ENCODE data around the gene F13B.
A peak's percentile ranks its signal among the peaks of the same experiment; 100 is the strongest.

The F13B gene

DNA sequence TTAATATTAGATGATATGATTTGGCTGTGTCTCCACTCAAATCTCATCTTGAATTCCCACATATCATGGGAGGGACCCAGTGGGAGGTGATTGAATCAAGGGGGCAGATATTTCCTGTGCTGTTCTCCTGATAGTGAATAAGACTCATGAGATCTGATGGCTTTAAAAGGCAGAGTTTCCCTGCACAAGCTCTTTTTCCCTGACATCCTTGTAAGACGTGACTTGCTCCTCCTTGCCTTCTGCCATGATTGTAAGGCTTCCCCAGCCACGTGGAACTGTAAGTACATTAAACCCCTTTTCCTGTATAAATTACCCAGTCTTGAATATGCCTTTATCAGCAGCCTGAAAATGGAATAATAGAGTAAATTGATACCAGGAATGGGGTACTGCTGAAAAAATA is 13.3 kb upstream of the F13B start:
- TF ChIP-seq, protein P1, sequence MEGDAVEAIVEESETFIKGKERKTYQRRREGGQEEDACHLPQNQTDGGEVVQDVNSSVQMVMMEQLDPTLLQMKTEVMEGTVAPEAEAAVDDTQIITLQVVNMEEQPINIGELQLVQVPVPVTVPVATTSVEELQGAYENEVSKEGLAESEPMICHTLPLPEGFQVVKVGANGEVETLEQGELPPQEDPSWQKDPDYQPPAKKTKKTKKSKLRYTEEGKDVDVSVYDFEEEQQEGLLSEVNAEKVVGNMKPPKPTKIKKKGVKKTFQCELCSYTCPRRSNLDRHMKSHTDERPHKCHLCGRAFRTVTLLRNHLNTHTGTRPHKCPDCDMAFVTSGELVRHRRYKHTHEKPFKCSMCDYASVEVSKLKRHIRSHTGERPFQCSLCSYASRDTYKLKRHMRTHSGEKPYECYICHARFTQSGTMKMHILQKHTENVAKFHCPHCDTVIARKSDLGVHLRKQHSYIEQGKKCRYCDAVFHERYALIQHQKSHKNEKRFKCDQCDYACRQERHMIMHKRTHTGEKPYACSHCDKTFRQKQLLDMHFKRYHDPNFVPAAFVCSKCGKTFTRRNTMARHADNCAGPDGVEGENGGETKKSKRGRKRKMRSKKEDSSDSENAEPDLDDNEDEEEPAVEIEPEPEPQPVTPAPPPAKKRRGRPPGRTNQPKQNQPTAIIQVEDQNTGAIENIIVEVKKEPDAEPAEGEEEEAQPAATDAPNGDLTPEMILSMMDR (conservative IDR thresholded peaks at IDR 0.05; ENCODE audit: low read depth, low read length): no peak
- DNase-seq (ENCODE audit: low read depth): no peak
- H3K4me3 ChIP-seq (ENCODE audit: low read depth, low read length): no peak overlapping the region

DNA sequence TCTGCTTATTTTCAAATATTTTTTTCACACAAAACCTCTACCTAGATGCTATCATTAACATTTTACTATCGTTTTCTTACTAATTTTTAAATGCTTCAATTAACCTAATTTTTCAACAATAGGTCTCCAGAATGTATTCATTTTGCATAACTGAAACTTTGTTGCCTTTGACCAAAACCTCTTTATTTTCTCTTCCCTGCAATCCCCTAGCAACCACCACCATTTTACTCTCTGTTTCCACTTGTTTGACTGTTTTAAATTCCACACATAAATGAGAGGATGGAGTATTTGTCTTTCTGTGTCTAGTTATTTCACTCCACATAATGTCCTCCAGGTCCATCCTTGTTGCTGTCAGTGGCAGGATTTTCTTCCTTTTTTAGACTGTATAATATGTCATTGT is 9.5 kb upstream of the F13B start:
- no peak for DNase-seq (ENCODE audit: low read depth)
- H3K4me3 ChIP-seq (ENCODE audit: low read depth, low read length): no peak overlapping the region
- TF ChIP-seq, protein P1 (conservative IDR thresholded peaks at IDR 0.05; ENCODE audit: low read depth, low read length): no peak

DNA sequence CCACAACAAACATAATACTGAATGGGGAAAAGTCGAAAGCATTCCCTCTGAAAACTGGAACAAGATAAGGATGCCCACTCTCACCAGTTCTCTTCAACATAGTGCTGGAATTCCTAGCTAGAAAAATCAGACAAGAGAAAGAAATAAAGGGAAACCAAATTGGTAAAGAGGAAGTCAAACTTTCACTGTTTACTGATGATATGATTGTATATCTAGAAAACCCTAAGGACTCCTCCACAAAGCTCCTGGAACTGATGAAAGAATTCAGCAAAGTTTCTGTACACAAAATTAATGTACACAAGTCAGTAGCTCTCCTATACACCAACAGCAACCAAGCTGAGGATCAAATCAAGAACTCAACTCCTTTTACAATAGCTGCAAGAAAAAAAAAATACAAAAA is 6.9 kb upstream of the F13B start:
- H3K4me3 ChIP-seq (ENCODE audit: low read depth, low read length): no peak overlapping the region
- no peak for DNase-seq (ENCODE audit: low read depth)
- TF ChIP-seq, protein P1 (conservative IDR thresholded peaks at IDR 0.05; ENCODE audit: low read depth, low read length): no peak

DNA sequence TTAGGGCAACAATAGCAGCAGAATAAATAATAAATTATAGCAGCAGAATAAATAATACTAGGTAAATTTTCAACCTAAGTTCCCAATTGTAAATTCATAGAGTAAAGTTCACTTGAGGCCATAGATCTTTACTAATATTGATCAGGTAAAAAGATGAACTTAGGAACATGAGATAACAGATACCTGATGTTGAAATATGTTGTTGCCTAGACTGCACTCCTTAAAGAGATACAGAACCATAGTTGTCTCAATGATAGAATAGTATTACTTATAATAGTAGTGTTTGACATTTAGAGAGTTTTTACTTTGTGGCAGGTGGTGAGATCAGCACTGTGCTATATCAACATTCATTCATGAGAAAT is 378 bp upstream of the F13B start:
- TF ChIP-seq, protein P1 (conservative IDR thresholded peaks at IDR 0.05; ENCODE audit: low read depth, low read length): no peak

DNA sequence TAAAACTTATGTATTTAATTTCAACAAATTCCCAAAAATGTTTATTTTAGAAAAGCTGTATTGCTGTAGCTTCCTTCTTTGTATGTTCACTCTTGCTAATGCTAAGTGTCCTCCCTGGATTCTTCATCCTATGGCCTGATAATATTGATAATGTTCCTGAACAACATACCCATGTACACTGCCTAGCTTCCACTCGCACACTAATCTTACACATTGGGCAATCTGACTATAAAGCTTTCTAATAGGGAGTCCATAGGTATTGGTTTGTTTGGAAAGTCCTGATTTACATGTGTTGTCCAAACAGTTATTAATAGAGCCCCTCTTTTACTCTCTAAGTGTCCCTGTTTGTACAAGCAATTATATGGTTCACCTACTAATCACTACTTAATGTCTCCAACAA is 783 bp downstream of the F13B start:
- TF ChIP-seq, protein P1 (conservative IDR thresholded peaks at IDR 0.05; ENCODE audit: low read depth, low read length): no peak
- DNase-seq (ENCODE audit: low read depth): no peak
- no peak overlapping the region for H3K4me3 ChIP-seq (ENCODE audit: low read depth, low read length)

More for the DNA sequence above, 378 bp upstream of the F13B start:
- H3K4me3 ChIP-seq (ENCODE audit: low read depth, low read length): no peak overlapping the region
- no peak for DNase-seq (ENCODE audit: low read depth)

DNA sequence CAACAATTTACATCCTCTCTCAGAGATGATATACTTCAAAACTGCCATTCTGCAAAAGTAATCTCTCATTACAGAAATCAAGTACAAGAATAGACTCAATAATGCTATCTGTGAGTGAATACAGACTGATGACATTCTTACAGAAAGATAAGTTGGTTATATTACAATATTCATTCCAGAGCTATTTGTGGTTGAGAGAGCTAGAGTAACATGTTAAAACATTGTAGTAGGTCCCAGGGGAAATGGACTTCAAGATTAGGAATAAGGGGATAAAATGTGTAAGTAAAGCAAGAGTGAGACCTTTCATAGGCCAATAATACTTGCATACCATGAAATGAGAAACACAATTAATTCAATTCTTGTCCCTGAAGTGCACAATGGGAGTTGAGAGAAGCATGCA is 1.5 kb downstream of the F13B start:
- no peak overlapping the region for H3K4me3 ChIP-seq (ENCODE audit: low read depth, low read length)
- TF ChIP-seq, protein P1 (conservative IDR thresholded peaks at IDR 0.05; ENCODE audit: low read depth, low read length): no peak
- peak; percentile 85 for DNase-seq (ENCODE audit: low read depth)

DNA sequence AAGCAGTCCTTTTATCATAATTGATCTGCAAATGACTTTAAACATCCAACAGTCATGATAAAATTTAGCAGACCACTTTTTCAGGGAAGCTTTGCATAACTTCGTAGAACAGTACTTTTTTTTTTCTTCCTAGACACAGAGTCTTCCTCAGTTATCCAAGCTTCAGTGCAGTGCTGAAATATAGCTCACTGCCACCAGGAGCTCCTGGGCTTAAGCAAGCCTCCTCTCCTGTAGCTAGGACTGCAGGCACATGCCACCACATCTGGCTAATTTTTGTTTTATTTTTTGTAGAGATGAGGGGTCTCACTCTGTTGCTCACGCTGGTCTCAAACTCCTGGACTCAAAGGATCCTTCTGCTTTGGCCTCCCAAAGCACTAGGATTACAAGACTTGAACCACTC is 3.8 kb downstream of the F13B start:
- TF ChIP-seq, protein P1 (conservative IDR thresholded peaks at IDR 0.05; ENCODE audit: low read depth, low read length): no peak
- no peak for DNase-seq (ENCODE audit: low read depth)
- H3K4me3 ChIP-seq (ENCODE audit: low read depth, low read length): no peak overlapping the region

Data from choroid plexus epithelial cell (primary cell).